ENCODE measurements around the gene RPL36A.

DNA sequence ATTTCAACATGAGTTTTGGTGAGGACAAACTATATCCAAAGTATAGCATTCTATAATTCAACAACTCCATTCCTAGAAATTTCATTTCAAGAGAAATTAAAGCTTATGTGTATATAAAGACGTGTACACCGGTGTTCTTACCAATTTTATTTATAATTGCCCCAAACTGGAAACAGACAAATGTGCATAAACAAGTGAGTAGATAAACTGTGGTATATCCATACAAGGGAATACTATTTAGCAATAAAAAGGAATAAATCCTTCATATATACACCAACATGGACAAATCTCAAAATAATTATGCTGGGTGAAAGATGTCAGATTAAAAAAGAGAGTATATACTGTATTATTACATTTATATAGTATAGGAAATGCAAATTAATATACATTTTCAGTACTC is 37.1 kb downstream of the RPL36A start:
- TF ChIP-seq, protein P1, sequence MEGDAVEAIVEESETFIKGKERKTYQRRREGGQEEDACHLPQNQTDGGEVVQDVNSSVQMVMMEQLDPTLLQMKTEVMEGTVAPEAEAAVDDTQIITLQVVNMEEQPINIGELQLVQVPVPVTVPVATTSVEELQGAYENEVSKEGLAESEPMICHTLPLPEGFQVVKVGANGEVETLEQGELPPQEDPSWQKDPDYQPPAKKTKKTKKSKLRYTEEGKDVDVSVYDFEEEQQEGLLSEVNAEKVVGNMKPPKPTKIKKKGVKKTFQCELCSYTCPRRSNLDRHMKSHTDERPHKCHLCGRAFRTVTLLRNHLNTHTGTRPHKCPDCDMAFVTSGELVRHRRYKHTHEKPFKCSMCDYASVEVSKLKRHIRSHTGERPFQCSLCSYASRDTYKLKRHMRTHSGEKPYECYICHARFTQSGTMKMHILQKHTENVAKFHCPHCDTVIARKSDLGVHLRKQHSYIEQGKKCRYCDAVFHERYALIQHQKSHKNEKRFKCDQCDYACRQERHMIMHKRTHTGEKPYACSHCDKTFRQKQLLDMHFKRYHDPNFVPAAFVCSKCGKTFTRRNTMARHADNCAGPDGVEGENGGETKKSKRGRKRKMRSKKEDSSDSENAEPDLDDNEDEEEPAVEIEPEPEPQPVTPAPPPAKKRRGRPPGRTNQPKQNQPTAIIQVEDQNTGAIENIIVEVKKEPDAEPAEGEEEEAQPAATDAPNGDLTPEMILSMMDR (conservative IDR thresholded peaks at IDR 0.05 in 1 of 2, IDR thresholded peaks at IDR 0.05 in 1 of 2; ENCODE audit: extremely low read depth in 1 of 2, insufficient read depth in 1 of 2, low read depth in 1 of 2, low read length in 2 of 2): no peak
- TF ChIP-seq EZH2 (IDR thresholded peaks at IDR 0.05; ENCODE audit: borderline replicate concordance, low read length): no peak

All from mammary epithelial cell (primary cell).